ENCODE results near the gene EPHX1. TPM values are rescaled to one million over a fixed set of nuclear protein-coding genes. Genes with fewer than 3 reads are reported as not detected.

EPHX1 gene
- polyA plus RNA-seq, 1 donor from 2014 or later = 0.26 TPM

- Mint-ChIP-seq H3K4me1 (peaks cover 6 to 10% (median 9%) of the 10 kb centered on the region in 3 donors), H3K4me3 (peak overlapping the region in 1 of 4 donors; percentile 12), H3K9me3 (no peaks in the 10 kb centered on the region), H3K27ac (peak overlapping the region in 1 of 3 donors; percentile 59), H3K36me3 (peaks cover 9% of the 10 kb centered on the region), H3K27me3 (no peaks in the 10 kb centered on the region)
Measured at GRCh38 chr1:225868631-225869330, 58.9 kb downstream of the EPHX1 start.

- Mint-ChIP-seq H3K4me3 (no peak overlapping the region), H3K27me3 (no peaks in the 10 kb centered on the region), H3K9me3 (no peaks in the 10 kb centered on the region), H3K4me1 (peaks cover 8 to 11% (median 10%) of the 10 kb centered on the region in 3 donors), H3K36me3 (peaks cover 12% of the 10 kb centered on the region), H3K27ac (peak overlapping the region in 2 of 3 donors; percentile 14 to 67)
Measured at GRCh38 chr1:225870911-225871310, 61.0 kb downstream of the EPHX1 start.

DNA sequence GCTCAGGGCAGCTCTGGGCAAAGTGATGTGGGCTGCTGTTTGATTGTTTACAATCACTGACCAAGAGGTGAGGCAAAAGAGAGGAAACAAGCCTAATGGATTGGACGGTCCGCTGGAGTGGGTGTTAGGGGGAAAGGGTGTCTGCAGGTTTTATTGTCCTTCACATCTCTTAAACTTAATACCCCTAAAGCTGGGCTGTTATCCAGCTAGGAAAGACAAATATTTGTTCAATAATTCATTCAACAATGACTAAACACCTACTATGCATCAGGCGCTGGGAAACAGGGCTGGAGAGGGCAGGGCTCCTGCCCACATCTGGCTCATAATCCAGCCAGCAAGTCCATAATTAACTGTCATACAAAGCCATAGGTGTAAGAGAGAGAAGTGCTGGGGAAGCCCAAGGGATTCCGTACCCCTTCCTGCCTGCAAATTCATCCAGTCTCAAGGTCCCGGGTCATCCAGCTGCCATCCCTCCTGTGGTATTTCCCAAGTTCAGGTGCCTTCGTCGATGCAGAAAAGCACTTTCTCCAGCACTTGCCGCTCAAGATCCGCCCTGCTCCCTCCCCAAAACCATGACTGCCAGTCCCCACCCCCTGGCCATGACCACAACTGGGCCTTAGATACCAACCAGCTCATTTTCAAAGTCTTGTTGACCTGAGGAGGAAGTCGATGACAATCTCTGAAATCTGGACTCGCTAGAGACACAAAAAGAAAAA lies 61.6 kb downstream of the EPHX1 start:
- H3K27me3 Mint-ChIP-seq = no peaks in the 10 kb centered on the region
- H3K36me3 Mint-ChIP-seq = peaks cover 9% of the 10 kb centered on the region
- peak overlapping the region in 2 of 3 donors; percentile 14 to 55 for H3K27ac Mint-ChIP-seq
- H3K4me1 Mint-ChIP-seq = peaks cover 4 to 11% (median 4%) of the 10 kb centered on the region in 3 donors
- no peak overlapping the region for H3K4me3 Mint-ChIP-seq
- no peaks in the 10 kb centered on the region for H3K9me3 Mint-ChIP-seq

GRCh38 chr1:225872075-225872430 lies 62.1 kb downstream of the EPHX1 start:
- H3K36me3 Mint-ChIP-seq = peaks cover 9% of the 10 kb centered on the region
- peaks cover 4 to 12% (median 4%) of the 10 kb centered on the region in 3 donors for H3K4me1 Mint-ChIP-seq
- no peaks in the 10 kb centered on the region for H3K27me3 Mint-ChIP-seq
- H3K27ac Mint-ChIP-seq = peak overlapping the region in 1 of 3 donors; percentile 55
- no peaks in the 10 kb centered on the region for H3K9me3 Mint-ChIP-seq
- H3K4me3 Mint-ChIP-seq = no peak overlapping the region

- no peak overlapping the region for H3K27ac Mint-ChIP-seq
- H3K36me3 Mint-ChIP-seq = peaks cover 9% of the 10 kb centered on the region
- H3K4me3 Mint-ChIP-seq = no peak overlapping the region
Measured at GRCh38 chr1:225873281-225873850, 63.4 kb downstream of the EPHX1 start.

GRCh38 chr1:225874431-225874830 lies 64.5 kb downstream of the EPHX1 start:
- H3K36me3 Mint-ChIP-seq = peaks cover 9% of the 10 kb centered on the region
- no peak overlapping the region for H3K4me3 Mint-ChIP-seq
- no peaks in the 10 kb centered on the region for H3K9me3 Mint-ChIP-seq
- H3K27me3 Mint-ChIP-seq = no peaks in the 10 kb centered on the region
- H3K4me1 Mint-ChIP-seq = peaks cover 12 to 22% (median 19%) of the 10 kb centered on the region in 3 donors
- no peak overlapping the region for H3K27ac Mint-ChIP-seq

More at GRCh38 chr1:225873281-225873850, 63.4 kb downstream of the EPHX1 start:
- Mint-ChIP-seq H3K4me1 (peaks cover 11 to 14% (median 13%) of the 10 kb centered on the region in 3 donors), H3K27me3 (no peaks in the 10 kb centered on the region), H3K9me3 (no peaks in the 10 kb centered on the region)

DNA sequence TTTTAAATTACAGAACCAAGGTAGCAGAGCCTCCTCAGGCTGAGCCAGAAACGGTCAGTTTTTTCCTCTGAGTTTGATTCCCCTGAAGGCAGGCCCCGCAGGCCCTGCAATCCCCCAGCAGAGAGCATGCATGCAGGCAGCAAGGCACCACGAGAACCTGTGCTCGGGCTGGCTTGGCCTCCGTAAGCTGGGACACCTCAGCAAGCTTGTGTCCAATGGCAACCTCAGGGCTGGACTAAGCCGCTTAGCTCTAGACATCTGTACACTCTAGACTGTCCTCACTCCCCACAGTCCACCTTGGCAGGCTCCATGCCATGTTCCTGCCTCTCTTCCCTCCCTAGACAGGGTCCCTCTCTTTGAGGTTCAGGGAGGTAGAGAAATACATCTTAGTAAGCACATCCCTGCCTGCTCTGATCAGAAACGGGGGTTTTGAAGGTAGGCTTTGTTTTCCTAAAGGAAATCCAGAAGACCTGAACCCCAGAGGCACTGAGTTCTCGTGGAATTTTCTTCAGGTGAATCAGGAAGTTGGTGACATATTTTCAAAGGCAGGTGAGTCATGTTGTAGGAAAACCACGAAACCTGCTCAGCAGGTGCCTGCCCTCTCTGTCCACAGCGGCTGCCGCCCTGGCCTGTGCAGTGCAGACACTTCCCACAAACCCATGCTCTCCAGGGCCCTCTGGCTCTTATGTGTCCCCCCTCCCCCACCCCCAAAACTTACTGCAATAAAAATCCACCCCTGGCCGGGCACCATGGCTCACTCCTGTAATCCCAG lies 65.3 kb downstream of the EPHX1 start:
- Mint-ChIP-seq H3K4me3 (no peak overlapping the region), H3K9me3 (no peaks in the 10 kb centered on the region), H3K27me3 (no peaks in the 10 kb centered on the region), H3K27ac (no peak overlapping the region), H3K36me3 (peaks cover 9% of the 10 kb centered on the region), H3K4me1 (peaks cover 14 to 30% (median 27%) of the 10 kb centered on the region in 3 donors)

GRCh38 chr1:225876900-225877510 lies 67.1 kb downstream of the EPHX1 start:
- Mint-ChIP-seq H3K9me3 (no peaks in the 10 kb centered on the region), H3K36me3 (peaks cover 8% of the 10 kb centered on the region), H3K27ac (peak overlapping the region in 1 of 3 donors; percentile 83), H3K27me3 (no peaks in the 10 kb centered on the region), H3K4me3 (peak overlapping the region in 1 of 4 donors; percentile 27), H3K4me1 (peaks cover 24 to 40% (median 39%) of the 10 kb centered on the region in 3 donors)

- peaks cover 24 to 40% (median 39%) of the 10 kb centered on the region in 3 donors for H3K4me1 Mint-ChIP-seq
- H3K4me3 Mint-ChIP-seq = peak overlapping the region in 2 of 4 donors; percentile 36 to 72
- H3K27me3 Mint-ChIP-seq = no peaks in the 10 kb centered on the region
Measured at GRCh38 chr1:225877580-225877979, 67.7 kb downstream of the EPHX1 start.

DNA sequence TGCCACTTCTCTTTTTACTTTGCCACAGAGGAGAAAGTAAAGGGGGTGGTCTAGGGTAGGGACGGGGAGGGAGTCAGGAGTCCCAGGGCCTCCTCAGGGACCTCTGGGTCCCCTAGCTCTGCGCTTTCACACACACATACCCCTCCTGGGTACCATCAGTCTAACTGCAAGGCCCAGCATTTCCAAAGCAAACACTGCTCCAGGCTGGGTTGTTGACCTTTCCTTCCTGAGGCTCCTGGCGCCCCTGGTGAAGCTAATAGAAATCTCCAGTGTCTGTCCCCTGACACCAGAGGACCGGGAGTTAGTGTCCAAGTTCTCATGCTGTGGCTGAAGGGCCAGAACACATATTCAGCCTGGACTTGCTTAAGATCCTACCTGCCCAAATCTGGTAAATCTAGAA lies 68.4 kb downstream of the EPHX1 start:
- peaks cover 8% of the 10 kb centered on the region for H3K36me3 Mint-ChIP-seq
- H3K4me1 Mint-ChIP-seq = peaks cover 24 to 42% (median 41%) of the 10 kb centered on the region in 3 donors

More at GRCh38 chr1:225877580-225877979, 67.7 kb downstream of the EPHX1 start:
- Mint-ChIP-seq H3K36me3 (peaks cover 8% of the 10 kb centered on the region), H3K9me3 (no peaks in the 10 kb centered on the region), H3K27ac (peak overlapping the region; percentile 31 to 69 (median 33))

GRCh38 chr1:225879521-225880221 lies 69.7 kb downstream of the EPHX1 start:
- Mint-ChIP-seq H3K4me3 (peak overlapping the region; percentile 93 to 99 (median 96)), H3K36me3 (peaks cover 6% of the 10 kb centered on the region), H3K4me1 (peaks cover 24 to 43% (median 40%) of the 10 kb centered on the region in 3 donors), H3K27me3 (no peaks in the 10 kb centered on the region), H3K9me3 (no peaks in the 10 kb centered on the region), H3K27ac (peak overlapping the region; percentile 70 to 92 (median 78))

More for the DNA sequence above, 68.4 kb downstream of the EPHX1 start:
- Mint-ChIP-seq H3K9me3 (no peaks in the 10 kb centered on the region), H3K4me3 (peak overlapping the region in 1 of 4 donors; percentile 94), H3K27ac (peak overlapping the region in 1 of 3 donors; percentile 69), H3K27me3 (no peaks in the 10 kb centered on the region)

GRCh38 chr1:225880222-225880588 lies 70.3 kb downstream of the EPHX1 start:
- Mint-ChIP-seq H3K36me3 (peaks cover 4% of the 10 kb centered on the region), H3K27ac (peak overlapping the region; percentile 70 to 92 (median 78)), H3K9me3 (no peaks in the 10 kb centered on the region)

DNA sequence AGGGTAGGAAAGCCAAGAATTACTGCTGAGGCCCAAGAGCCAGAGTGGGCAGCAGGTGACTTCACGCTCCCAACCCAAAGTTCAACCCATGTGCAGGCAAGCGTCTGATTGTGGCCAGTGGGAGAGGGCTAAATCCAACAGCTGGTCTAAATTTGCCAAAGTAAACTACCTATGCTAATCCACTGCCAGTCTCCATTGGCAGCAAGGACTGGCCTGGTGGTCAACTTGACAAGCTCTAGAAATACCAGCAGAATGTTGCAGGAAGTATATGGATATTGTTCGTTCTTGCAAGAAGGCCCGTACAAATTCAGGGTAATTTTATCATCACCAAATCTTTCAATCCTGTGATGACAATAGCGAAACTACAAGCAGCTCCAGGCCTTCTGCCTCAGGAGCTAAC lies 70.7 kb downstream of the EPHX1 start:
- Mint-ChIP-seq H3K27ac (peak overlapping the region; percentile 70 to 92 (median 78)), H3K27me3 (no peaks in the 10 kb centered on the region), H3K36me3 (peaks cover 4% of the 10 kb centered on the region), H3K4me3 (peak overlapping the region; percentile 93 to 99 (median 96)), H3K4me1 (peaks cover 24 to 43% (median 39%) of the 10 kb centered on the region in 3 donors), H3K9me3 (no peaks in the 10 kb centered on the region)

More at GRCh38 chr1:225880222-225880588, 70.3 kb downstream of the EPHX1 start:
- H3K4me3 Mint-ChIP-seq = peak overlapping the region; percentile 93 to 99 (median 96)
- H3K4me1 Mint-ChIP-seq = peaks cover 24 to 43% (median 39%) of the 10 kb centered on the region in 3 donors
- H3K27me3 Mint-ChIP-seq = no peaks in the 10 kb centered on the region

All from IgD-negative memory B cell (primary cell).